ENCODE measurements around the gene CCR9.

Gene CCR9

DNA sequence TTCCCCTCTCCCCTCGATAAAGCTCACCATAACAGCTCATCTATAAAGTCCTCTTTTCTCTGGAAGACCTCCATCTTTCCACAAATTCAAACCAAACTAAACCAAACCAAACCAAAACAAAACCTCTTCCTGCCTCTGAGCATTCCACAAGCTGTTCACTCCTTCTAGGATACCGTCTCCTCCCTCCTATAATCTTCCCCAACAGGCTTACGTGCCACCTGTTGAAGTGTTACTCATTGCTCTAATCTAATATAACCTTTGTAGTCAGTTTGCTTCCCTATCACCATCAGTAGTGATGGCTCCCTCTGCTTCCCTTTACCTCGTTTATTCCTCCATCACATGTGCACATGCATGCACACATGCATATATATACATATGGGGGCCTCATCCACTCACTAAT is 12.7 kb upstream of the CCR9 start:
- no peak for DNase-seq

DNA sequence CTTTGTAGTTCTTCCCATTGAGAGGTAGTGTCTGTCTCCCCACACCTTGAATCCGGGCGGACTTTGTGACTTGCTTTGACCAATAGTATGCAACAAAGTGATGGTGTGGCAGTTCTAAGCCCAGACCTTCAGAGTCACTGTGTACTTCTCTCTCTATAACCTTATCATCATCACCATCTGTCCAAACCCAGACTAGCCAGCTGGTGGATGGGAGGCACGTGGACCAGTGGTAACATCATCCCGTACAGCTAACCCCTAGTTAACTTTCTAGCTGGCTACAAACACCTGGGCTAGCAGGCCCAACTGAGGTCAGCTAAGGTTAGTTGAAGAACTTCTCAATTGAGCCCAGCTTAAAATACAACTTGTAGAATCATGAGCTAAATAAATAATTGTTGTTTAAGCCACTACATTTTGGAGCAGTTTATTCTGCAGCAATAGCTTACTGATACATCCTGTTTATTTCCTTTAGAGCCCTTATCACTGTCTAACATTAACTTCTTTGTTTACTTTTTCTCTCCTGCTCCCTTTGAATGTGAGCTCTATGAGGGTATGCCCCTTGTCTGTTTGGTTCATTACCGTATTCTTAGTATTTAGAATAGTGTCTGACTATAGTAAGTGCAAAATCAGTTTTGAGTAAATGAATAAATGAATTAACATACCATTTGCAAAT is 11.5 kb upstream of the CCR9 start:
- no peak for DNase-seq

DNA sequence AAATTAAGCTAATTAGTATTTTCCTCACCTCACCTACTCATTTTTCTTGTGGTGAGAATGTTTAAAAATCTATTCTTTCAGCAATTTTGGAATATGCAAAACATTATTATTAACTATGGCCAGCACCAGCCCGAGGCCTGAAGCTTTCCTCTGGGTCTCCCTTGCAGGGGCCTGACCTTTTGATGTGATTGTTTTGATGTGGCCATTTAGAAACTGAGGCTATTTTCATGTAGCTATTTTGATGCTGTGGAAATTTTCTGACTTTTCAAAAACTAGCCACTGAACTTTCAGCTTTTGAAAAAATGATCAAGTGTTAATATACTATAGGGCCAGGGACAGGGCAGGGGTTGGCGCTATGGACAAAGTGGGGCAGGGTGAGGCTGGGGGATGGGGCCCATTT is 8.2 kb upstream of the CCR9 start:
- no peak for DNase-seq

DNA sequence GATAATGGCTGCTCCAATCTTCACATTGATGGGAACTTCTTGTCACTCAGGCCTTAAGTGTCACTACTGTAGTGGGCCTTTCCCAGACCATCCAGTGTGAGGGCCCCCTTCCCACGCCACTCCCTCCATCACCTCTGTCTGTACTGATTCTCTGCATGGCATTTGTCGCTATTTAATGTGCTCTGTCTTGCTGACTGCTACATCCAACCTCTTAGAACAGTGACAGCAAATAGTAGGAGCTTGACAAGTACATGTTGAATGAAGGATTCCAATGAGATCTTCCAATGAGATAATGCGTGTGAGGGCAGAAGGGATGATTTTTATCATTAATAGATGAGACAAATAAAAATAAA is 5.6 kb upstream of the CCR9 start:
- no peak for DNase-seq

DNA sequence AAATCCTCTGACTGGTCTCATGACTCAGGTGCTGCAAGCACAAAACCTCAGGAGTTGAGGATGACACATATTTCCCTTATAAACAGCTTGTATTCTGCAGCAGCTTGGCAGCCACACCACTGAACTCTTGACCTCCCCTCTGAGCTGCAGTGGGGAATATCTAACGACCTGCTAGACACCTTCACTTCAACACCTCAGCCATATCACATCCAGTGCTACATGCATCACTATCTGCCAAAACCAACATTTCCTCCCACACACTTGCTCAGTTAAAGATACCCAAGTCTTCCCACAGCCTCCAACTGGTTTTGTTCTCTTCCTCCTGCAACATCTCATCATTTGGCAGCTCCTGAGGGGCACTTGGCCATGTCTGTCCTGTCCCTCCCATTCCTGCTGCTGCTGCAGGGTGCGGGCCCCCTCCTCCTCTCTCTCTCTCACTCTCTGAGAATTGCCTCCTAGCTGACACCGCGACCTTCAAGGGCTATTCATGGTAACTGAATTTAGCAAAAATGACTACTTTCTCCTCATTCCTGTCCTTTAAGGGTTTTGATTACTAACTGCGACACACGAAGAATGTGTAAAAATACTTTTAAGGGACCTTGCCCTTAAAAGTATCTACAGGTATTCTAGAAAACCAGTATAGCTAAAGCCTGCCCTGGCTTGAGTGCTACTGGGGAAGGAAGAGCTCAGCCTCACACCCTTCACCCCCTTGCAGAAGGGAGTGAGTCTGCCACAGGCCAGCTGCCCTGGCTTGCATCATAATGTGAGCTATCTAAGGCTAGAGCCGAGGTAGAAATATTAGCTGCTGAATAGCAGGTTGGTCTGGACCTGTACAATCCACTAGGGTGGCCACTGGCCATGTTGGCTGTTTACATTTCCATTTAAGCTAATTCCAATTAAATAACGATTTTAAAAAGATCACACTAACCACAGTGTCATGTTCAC is 5.0 kb upstream of the CCR9 start:
- no peak for DNase-seq

DNA sequence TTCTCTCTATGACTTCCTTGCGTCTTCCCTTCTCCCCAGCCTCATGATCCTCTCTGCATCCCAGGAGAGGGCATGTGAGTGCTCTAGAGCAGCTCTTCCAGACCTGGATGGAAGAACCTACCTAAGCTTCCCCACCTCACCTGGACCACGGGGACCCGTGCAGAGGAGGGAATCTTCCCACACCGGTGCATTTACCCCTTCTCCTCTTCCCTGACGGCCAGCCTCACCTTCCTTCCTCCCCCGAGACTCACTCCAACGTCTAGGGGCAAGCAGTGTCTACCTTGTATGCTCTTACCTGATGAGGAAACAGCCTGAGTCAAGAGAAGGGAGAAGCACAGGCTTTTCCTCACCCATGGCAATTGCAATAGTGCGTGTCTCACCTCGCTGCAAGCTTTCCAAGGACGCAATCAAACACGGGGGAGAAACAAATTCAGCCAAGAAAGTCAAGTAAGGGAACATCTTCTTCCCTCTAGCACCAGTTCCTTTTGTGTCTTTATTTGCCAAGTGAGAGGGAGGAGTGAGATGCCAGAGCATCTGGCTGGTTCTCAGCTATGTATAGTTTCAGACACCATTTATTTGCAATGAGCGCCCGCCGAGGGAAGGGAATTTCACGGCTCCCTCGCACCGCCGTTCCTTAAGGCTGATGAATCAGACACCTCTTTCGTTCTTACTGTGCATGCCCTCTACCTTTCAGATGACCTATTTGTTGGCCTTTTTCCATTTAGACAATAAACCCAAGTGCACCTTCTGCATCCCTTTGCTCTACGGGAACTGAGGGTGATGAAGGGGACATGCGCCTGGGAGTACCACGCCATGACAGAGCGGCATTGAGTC is 1.8 kb upstream of the CCR9 start:
- no peak for DNase-seq

DNA sequence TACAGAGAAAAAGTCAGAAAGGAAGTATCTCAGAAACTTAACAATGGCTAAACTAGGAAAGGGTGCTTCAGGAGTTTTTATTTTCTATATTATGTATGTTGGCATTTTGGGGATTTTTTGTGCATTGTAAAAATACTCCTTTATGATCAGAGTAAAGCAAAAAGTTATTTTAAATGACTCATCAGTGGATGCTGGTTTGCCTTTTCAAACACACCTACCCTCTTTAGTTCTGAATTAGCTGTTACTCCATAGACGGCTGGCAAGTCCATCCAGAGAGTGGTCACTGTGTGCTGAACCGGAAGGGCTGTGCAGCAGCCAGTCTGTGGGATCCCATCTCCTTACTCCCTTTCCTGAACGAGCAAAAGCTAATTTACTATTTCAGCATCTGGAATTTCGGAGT is 942 bp downstream of the CCR9 start:
- DNase-seq = no peak

DNA sequence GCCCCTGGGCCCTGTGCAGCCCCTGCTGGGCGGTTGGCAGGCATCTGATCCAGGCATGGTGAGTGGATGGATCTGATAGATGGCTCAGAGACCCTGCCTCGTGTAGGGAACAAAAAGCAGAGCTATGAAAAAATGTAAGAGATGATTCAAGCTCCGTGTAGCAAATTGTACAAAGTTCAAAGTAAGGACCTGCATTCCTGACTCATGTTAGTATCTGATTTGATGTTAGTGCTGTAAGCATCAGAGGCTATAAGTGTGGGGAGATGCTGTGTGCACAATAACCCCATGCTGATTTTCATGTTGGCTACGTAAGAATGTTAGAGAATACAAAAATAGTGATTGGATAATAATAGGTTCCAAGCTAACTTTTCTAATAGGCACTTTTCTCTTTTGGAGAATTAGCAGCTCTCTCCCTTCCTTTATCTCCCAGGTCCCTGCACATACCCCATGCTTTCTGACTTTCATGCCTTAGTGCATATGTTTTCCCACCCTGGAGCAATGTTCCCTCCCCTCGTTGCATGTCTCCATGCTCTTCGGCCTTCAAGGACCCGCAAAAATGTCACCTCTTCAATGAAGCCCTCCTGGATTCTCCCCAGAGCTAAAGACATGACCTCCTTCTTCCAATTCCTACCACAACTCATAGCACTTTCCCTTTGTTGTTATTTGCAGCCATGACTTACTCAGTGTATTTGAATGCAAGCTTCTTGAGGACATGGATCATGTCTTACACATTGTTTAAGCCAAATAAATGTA is 1.6 kb downstream of the CCR9 start:
- no peak for DNase-seq

DNA sequence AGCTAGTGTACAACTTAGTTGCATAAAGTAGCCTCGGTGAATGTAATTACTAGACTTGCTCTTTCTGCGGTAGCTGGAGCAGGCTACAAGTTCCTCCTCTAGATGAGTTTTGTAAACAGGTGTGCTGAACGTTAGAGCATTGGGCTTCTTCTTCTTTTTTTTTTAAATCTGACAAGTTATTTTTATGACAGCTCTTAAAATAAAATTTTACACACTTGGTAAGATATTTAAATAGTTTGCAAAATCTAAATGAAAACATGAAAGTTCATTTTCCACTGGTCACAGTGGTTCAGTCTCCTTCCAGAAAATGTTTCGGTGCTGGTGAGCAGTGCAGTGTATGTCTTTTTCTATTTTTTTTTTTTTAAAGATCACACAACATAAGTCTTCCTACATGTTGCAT is 3.0 kb downstream of the CCR9 start:
- no peak for DNase-seq

DNA sequence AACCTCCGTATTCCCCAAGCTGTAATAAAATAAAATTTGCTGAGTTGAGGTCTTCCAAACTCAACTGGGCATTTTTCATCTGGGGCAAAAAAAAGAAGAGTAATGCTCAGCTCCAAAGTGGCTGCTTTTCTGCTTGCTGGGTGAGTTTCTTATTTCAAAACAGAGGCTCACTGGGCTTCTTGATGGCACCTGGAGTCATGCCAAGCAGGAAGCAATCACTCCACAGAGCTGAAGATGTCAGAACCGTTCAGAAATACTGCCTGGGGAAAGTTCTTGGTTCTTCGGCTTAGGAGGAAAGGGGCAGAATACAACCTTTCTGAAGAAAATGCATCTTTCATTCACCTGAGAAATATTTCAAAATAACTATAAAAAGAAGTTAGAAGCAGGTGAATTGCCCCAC is 4.1 kb downstream of the CCR9 start:
- no peak for DNase-seq

DNA sequence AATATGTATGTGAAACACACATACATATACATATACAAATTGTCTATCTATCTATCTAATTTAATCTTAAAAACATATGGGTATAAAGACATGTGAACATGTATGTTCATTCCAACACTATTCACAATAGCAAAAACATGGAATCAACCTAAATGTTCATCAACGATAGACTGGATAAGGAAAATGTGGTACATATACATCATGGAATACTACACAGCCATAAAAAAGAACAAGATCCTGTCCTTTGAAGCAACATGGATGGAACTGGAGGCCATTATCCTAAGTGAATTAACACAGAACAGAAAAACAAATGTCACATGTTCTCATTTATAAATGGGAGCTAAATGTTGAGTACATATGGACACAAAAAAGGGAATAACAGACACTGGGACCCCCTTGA is 5.8 kb downstream of the CCR9 start:
- DNase-seq = no peak

DNA sequence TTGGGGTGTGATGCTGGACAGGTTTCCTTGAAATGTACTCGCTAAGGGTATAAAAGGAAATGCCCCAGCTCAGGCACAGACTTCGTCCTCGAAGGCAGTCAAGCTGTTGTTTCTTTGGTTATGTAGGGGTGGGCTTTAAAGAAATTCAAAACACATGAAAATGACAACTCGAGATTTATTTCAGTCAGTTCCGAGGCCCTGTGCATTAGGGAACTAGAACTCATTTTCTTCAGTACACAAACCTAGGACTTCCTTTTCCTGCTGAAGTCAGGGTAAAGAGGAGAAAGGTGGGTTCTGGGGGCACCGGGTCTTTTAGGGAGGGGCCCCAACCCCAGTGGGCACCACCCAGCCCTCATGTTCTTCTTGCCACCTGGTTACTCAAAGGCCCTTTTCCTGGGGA is 7.7 kb downstream of the CCR9 start:
- no peak for DNase-seq

DNA sequence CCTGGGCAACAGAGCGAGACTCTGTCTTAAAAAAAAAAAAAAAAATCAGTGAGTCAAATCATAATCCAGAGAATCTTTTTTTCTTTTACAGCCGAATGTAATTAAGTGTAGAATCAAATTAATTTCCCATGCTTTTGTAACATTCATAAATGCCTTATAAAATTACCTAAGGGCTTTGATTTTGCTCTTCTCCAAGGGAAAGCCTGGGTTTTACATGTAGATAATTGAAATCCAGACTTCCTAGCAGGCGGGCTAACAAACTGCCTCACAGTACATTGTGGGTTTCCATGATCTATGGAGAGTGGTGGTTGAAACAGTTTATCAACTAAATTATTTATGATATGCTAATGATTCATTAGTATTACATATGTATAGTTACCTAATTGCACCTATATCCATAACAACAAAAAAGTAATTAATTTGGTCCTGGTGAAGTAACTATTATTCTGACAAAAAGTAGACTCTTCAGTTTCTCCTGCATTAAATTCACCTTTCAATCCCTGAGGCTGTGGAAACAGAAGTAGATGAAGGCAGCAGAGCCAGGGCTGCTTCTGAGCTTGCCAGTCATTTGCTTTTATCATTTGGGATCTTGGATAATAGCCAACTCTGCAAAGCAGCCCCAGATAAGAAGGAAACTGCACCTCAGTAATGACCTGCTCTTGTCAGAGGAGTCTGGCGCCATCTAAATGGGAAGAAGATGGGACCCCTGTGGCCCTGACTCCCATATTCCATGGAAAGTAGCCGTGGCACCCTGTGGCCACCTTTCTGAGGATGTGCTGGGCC is 9.5 kb downstream of the CCR9 start:
- no peak for DNase-seq

DNA sequence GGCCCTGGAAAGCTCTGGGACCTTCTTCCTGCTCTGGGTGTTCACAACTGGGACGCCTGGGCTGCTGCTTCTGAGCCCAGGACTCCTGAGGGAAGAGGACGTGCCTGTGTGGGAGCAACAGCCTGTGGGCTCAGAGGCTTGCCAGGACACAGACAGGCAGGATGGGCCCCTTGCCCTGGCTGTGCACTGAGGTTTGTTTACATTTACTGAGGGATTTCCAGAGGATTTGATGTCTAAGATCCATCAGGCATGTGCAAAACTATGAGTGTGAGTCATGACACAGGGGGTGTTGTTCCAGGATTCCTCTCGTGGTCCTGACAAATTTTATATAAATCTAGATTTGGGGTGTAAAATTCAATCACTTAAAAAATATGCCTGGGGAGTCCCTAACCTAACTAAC is 10.6 kb downstream of the CCR9 start:
- DNase-seq = no peak

DNA sequence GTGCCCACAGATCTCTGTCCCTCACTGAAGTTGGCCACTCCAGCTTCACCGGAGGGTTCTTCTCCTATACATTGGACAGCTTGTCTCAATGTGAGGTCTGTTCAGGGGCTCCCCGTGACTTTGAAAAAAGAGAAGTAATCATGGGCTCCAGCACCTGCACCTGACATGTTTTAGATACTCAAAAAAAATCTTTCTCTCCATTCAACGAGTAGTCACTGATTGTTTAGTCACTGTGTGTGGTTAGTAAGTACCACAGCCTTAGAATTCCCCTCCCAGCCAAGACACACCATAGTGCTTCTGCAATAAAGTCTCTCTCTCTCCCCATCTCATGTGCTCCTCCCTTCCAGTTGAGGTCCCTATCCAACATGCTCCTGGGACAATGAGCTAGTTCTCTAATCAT is 18.6 kb downstream of the CCR9 start:
- DNase-seq = no peak

DNA sequence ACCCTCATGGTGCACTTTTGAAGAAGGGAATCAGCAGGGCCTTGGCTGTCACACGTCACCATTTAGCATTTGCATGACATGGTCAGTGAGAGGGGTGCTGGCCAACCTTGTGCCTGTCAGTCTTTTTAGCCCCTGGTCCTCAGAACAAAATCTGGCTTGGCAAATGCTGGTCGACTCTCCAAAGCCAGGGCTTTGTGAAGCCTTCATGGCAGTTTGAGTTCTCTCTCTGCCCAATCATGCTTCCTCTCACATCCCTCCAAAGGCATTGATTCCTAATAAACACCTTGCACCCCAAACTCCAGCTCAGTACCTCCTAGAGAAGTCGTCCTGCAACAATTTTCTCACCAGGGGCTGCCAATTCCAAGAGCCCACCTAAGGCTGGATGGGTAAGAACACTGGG is 19.4 kb downstream of the CCR9 start:
- no peak for DNase-seq

DNA sequence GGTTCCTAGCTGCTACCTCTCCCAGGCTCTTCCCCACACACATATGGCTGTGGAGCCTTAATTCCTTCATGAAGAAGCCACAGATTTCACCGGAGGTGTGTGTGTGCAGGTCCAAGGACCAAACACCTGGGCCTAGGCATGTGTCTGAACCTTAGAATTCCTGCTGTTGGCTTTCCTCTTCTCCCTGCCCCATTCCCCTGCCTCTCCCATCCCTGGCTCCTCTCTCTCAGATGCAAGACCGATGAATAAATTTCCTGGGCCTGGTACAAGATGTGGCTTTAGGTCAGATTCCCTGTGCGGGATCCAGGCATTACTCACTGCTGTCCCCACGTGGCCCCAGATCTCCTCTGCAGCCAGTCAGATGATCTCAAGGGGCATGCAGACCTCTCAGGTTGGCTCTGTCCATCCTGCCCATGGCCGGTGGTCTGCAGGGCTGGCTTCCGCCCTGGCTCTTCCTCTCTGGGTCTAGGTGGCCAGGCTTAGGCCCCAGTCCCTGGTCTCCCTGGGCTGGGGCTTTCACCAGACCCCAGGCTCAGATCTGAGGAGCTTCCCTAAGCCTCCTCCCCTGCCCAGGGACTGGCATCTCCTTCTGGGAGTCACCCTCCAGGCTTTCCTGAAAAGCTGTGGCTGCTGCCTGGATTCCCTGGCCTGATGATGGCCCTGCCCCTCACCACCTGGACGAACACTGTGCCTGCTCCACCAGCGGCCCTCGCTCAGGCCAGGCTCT is 20.5 kb downstream of the CCR9 start:
- no peak for DNase-seq

DNA sequence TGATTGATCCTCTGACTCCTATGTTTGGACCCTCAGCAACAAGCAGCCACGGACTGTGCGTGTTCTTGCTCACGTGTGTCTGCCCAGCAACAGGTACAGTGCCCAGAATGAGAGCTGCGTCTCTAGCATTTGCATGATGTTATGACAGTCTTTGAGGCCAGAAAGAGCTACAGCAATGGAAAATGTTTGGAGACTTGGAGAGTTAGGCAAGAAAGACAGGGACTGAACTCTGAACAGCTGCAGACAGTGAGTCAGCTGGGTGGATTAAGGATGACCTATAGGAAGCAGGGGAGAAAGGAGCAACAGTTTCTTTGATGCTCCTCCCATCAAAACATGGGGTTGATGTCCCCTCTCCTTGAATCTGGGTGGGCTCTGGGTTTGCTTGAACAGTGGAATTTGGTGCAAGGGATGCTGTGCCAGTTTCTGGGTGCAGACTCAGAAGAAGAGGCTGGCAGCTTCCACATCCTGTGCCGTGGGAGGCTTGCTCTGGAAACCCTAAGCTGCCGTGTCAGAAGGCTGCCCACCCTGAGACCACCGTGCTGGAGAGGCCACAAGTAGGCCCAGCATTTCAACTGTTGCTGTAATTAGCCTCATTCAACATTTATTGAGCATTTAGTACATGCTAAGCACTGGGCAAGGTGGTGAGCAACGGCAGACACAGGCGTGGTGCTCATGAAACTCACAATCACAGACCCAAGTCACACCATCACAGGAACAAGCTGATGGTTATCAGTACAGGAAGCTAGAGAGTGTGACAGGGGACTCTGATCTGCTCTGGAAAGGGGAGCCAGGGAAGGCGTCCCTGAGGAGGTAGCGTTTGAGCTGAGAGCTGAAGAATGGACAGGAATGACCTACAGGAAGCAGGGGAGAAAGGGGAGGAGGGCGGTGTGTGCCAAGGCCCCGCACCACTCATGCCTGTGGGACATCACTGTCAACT is 21.7 kb downstream of the CCR9 start:
- no peak for DNase-seq

DNA sequence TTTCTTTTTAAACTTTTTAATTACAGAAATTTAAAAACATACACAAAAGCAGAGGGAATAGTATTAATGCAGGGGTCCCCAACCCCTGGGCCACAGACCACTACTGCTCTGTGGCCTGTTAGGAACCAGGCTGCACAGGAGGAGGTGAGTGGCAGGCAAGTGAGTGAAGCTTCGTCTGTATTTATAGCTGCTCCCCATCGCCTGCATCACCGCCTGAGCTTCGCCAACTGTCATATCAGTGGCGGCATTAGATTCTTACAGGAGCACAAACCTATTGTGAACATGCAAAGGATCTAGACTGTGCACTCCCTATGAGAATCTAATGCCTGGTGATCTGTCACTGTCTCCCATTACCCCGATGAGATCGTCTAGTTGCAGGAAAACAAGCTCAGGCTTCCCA is 22.4 kb downstream of the CCR9 start:
- no peak for DNase-seq

DNA sequence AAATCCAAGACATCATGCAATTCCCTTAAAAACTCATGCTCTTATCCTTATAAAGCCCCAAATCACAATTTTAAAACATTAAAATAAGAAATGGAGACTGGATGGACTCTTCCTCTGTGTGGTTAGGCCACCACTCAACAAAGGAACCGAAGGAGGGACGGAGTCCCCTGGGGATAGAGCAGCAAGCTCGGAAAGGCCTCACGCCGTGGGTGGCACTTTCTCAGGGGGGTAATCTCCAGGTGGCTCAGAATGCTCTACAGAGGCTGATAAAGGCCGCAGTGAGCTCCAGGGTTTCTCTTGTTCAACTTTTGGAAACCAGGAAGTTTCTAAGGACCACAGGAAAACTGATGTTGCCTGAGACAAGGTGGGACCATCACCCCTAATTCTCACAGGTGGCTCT is 23.2 kb downstream of the CCR9 start:
- DNase-seq = no peak

Data from NCI-H446 treated with DMSO at 0.1 percent for 48 hours (cell line).